HG03521 (cell line): Measurements from ENCODE around the gene TYW1.
"Not testable (repeated sequence)": the region's sequence is repeated elsewhere in the genome, so short reads cannot be mapped to it uniquely, and the experiment has no call there.

Source experiments
- ATAC-seq: cut with Tn5 transposase; IDR thresholded peaks from one replicate; pipeline ENCODE4 v1.9.1; 2021; ENCODE audit warnings: mild to moderate bottlenecking, moderate library complexity; ENCODE audit not compliant: unreplicated experiment

The TYW1 gene

GRCh38 chr7:67233506-67233905 lies 236.9 kb downstream of the TYW1 start:
- not testable (repeated sequence) for ATAC-seq

- not testable (repeated sequence) for ATAC-seq
Observed at GRCh38 chr7:67236216-67236615, 239.6 kb downstream of the TYW1 start.

- not testable (repeated sequence) for ATAC-seq
Observed at GRCh38 chr7:67242871-67243270, 246.2 kb downstream of the TYW1 start.

GRCh38 chr7:67248364-67248763 lies 251.7 kb downstream of the TYW1 start:
- ATAC-seq, result not testable (repeated sequence)

GRCh38 chr7:67251986-67252558 lies 255.4 kb downstream of the TYW1 start:
- ATAC-seq, result no peak

- ATAC-seq, result not testable (repeated sequence)
Observed at GRCh38 chr7:67255076-67255475, 258.4 kb downstream of the TYW1 start.

- ATAC-seq, result not testable (repeated sequence)
Observed at GRCh38 chr7:67257779-67258178, 261.1 kb downstream of the TYW1 start.

GRCh38 chr7:67259363-67259762 lies 262.7 kb downstream of the TYW1 start:
- ATAC-seq, result not testable (repeated sequence)

- ATAC-seq, result not testable (repeated sequence)
Observed at GRCh38 chr7:67260166-67260586, 263.5 kb downstream of the TYW1 start.

- ATAC-seq, result not testable (repeated sequence)
Observed at GRCh38 chr7:67264000-67264399, 267.4 kb downstream of the TYW1 start.

GRCh38 chr7:67266070-67266469 lies 269.4 kb downstream of the TYW1 start:
- not testable (repeated sequence) for ATAC-seq

- no peak for ATAC-seq
Observed at GRCh38 chr7:67267914-67268313, 271.3 kb downstream of the TYW1 start.

- ATAC-seq, result not testable (repeated sequence)
Observed at GRCh38 chr7:67269916-67270315, 273.3 kb downstream of the TYW1 start.
